ENCODE data around the gene EYS. TPM values are rescaled to one million over a fixed set of nuclear protein-coding genes. Genes with fewer than 3 reads are reported as not detected.

EYS gene
- total RNA-seq, 1 donor from 2014 or later, result not detected

- DNase-seq (ENCODE audit: extremely low spot score, unreplicated experiment), result no peak
- H3K4me1 Mint-ChIP-seq (ENCODE audit: unreplicated experiment), result peaks cover 5% of the 10 kb centered on the region
- H3K27ac Mint-ChIP-seq (ENCODE audit: unreplicated experiment), result no peak overlapping the region
- no peaks in the 10 kb centered on the region for H3K36me3 Mint-ChIP-seq (ENCODE audit: unreplicated experiment)
- H3K27me3 Mint-ChIP-seq (ENCODE audit: unreplicated experiment), result peaks cover 10% of the 10 kb centered on the region
- TF ChIP-seq CTCF (IDR thresholded peaks at IDR 0.05), result no peak
- no peaks in the 10 kb centered on the region for H3K9me3 Mint-ChIP-seq (ENCODE audit: unreplicated experiment)
- no peak overlapping the region for H3K4me3 Mint-ChIP-seq (ENCODE audit: unreplicated experiment)
These were observed 875.3 kb downstream of the EYS start for GRCh38 chr6:64831680-64832079.

DNA sequence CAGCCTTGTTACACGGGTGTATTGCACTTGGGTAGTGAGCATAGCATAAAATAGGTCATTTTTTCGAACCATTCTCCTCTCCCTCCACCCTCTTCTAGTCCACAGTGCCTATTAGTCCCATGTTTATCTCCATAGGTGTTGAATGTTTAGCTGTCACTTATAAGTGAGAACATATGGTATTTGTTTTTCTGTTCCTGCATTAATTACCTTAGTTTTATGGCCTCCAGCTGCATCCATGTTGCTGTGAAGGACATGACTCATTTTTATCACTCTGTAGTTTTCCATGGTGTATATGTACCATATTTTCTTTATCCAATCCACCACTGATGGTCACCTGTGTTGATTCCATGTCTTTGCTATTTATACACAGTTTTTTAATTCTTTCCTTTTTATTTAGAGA, 889.5 kb downstream of the EYS start:
- no peaks in the 10 kb centered on the region for H3K9me3 Mint-ChIP-seq (ENCODE audit: unreplicated experiment)
- H3K36me3 Mint-ChIP-seq (ENCODE audit: unreplicated experiment), result no peaks in the 10 kb centered on the region
- no peak for DNase-seq (ENCODE audit: extremely low spot score, unreplicated experiment)
- H3K4me1 Mint-ChIP-seq (ENCODE audit: unreplicated experiment), result no peaks in the 10 kb centered on the region
- H3K4me3 Mint-ChIP-seq (ENCODE audit: unreplicated experiment), result no peak overlapping the region
- TF ChIP-seq CTCF (IDR thresholded peaks at IDR 0.05), result no peak
- peaks cover 17% of the 10 kb centered on the region for H3K27me3 Mint-ChIP-seq (ENCODE audit: unreplicated experiment)
- H3K27ac Mint-ChIP-seq (ENCODE audit: unreplicated experiment), result no peak overlapping the region

- Mint-ChIP-seq H3K9me3 (ENCODE audit: unreplicated experiment) (no peaks in the 10 kb centered on the region), H3K4me3 (ENCODE audit: unreplicated experiment) (no peak overlapping the region), H3K27ac (ENCODE audit: unreplicated experiment) (no peak overlapping the region), H3K27me3 (ENCODE audit: unreplicated experiment) (peaks cover 12% of the 10 kb centered on the region), H3K4me1 (ENCODE audit: unreplicated experiment) (no peaks in the 10 kb centered on the region), H3K36me3 (ENCODE audit: unreplicated experiment) (no peaks in the 10 kb centered on the region)
- DNase-seq (ENCODE audit: extremely low spot score, unreplicated experiment), result no peak
- no peak for TF ChIP-seq CTCF (IDR thresholded peaks at IDR 0.05)
These were observed 891.3 kb downstream of the EYS start for GRCh38 chr6:64815718-64816117.

DNA sequence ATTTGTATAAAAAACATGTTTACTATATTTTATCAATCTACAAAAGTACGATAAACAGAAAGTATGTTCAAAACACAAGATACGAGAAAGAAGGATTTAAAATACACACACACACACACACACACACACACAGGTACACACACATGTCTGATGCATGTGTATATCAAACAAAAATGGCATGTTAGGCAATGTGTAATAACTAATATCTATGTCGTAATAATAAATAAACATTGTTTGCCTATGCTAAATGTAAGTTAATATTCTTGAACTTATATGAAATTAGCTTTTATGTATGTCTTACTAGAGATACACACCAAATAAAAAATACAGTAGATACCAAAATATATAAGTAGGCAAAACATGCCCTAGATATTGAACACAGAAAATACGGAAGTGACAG, 894.9 kb downstream of the EYS start:
- DNase-seq (ENCODE audit: extremely low spot score, unreplicated experiment), result no peak
- Mint-ChIP-seq H3K4me1 (ENCODE audit: unreplicated experiment) (no peaks in the 10 kb centered on the region), H3K27ac (ENCODE audit: unreplicated experiment) (no peak overlapping the region), H3K4me3 (ENCODE audit: unreplicated experiment) (no peak overlapping the region), H3K9me3 (ENCODE audit: unreplicated experiment) (no peaks in the 10 kb centered on the region), H3K27me3 (ENCODE audit: unreplicated experiment) (peaks cover 18% of the 10 kb centered on the region), H3K36me3 (ENCODE audit: unreplicated experiment) (no peaks in the 10 kb centered on the region)
- TF ChIP-seq CTCF (IDR thresholded peaks at IDR 0.05), result no peak

- TF ChIP-seq CTCF (IDR thresholded peaks at IDR 0.05), result no peak
- H3K9me3 Mint-ChIP-seq (ENCODE audit: unreplicated experiment), result no peaks in the 10 kb centered on the region
- H3K4me1 Mint-ChIP-seq (ENCODE audit: unreplicated experiment), result no peaks in the 10 kb centered on the region
- H3K36me3 Mint-ChIP-seq (ENCODE audit: unreplicated experiment), result no peaks in the 10 kb centered on the region
- DNase-seq (ENCODE audit: extremely low spot score, unreplicated experiment), result no peak
- no peak overlapping the region for H3K27ac Mint-ChIP-seq (ENCODE audit: unreplicated experiment)
- peaks cover 18% of the 10 kb centered on the region for H3K27me3 Mint-ChIP-seq (ENCODE audit: unreplicated experiment)
- H3K4me3 Mint-ChIP-seq (ENCODE audit: unreplicated experiment), result no peak overlapping the region
These were observed 895.9 kb downstream of the EYS start for GRCh38 chr6:64811119-64811518.
